GM12872 (cell line): ENCODE measurements around the gene CHRNA10.

ENCODE experiments used
- CTCF ChIP-seq: IDR thresholded peaks from 3 replicates; pipeline ENCODE4 v1.5.1; 2011; ENCODE audit warnings: low read depth, mild to moderate bottlenecking, low read length, moderate library complexity; ENCODE audit not compliant: insufficient read depth

CHRNA10 gene

DNA sequence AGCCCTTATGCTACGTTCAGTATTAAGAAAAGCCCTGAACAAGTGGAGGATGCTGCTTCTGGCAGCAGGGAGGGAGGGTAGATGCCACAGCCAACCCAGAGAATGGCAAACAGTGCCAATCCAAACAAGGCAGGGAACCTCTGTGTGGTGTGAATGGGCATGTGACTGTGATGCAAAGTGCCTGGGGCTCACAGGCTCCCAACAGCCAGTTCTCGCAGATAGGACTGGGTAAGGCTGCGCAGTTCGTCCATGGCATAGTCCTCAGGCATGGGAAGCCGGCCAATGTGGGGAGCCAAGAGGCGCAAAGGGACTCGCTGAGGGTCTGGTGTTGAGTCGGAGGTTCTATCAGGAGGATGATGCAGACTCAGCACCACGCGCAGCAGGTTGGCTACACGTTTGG lies 4.8 kb upstream of the CHRNA10 start:
- TF ChIP-seq CTCF, result no peak

GRCh38 chr11:3674189-3674588 lies 3.0 kb upstream of the CHRNA10 start:
- no peak for TF ChIP-seq CTCF

DNA sequence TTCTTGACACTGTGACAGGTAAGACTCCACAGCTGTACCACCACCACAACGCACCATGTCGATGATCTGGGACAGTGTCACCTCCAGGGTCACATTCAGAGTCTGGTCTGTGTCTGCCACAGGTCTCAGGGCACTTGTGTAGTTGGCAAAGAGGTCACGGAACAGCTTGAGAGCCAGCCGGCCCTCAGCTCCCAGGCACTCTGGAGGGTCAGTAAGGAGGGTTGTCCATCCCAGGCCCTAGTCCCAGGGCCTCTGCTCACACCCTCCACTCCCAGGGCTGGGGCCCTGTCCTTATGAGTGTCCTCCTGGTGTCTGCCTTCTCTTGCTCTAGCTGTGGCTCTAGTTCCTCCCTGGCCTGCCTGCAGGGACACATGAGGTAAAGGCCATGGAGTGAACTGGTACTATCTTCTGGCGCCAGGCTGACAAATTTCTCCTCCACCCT lies 1.4 kb downstream of the CHRNA10 start:
- no peak for TF ChIP-seq CTCF

- no peak for TF ChIP-seq CTCF
These were observed 2.1 kb downstream of the CHRNA10 start for GRCh38 chr11:3669128-3669527.

DNA sequence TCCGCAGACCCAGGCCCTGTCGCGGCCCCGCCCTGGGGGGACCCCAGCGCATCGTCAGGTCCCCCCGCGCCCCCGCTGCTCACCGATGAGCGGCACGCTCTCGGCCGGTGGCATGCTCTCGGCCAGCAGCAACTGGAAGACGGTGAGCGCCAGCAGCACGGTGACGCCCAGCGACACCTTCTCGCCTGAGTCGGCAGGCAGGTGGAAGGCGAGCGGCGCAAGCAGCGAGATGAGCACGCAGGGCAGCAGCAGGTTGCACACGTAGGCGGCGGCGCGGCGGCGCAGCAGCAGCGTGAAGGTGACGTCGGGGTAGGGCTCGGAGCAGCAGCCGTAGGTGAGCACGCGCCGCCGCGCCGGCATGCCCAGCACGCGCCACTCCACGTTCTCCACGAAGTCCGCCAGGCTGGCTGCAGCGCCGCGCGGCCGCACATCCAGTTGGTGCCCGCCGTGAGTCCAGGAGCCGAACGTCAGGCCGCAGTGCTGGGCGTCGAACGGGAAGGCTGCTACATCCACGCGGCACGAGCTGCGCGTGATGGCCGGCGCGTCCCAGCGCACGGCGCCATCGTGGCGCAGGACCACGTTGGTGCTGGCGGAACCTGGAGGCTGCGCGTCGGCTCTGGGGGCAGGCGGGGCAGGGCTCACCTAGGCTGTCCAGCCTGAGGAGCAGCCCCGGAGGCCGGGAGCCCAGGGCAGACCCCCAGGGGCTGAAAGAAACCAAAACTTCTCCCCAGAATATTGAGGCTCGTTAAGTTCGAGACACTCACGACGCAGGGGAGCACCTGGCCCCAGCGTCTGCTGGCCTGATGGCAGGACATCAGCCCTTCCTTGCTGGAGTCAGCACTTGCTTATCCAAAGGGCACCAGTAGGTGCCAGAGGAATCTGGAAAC lies 3.8 kb downstream of the CHRNA10 start:
- TF ChIP-seq CTCF, result no peak

- no peak for TF ChIP-seq CTCF
These were observed 5.1 kb downstream of the CHRNA10 start for GRCh38 chr11:3666023-3666530.

DNA sequence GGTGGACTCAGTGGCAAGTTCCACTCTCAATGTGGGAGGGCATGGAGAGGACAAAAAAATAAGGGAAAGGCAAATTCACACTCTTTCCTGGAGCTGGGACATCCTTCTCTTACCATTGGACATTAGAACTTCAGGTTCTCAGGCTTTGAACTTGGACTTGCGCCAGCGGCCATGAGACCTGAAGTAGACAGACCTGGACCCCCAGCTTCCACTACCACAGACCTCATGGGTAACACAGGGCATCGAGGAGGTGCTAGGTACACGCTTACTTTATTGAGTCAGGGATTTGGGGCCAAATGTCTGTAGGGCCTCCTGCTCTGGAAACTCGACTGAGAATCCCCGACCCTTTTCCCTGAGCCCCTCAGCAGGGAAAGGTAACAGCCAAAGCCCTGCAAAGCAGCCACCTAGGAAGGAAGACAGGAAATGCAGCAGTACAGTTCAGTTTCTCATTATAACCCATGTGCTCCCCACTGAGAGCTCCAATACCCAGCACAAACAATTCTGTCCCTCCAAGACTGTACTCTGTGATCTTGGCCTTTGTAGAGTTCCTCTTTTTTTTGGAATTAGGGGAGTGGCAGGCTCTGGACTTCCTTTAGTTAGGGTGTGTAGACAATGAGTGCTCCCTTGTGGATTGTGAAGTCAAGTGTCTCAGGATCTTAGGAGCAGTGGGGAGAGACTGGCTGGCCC lies 5.7 kb downstream of the CHRNA10 start:
- no peak for TF ChIP-seq CTCF
